Endothelial cell of umbilical vein (primary cell): ENCODE measurements around the gene FBH1. TPM values are rescaled to one million over a fixed set of nuclear protein-coding genes. Genes with fewer than 3 reads are reported as not detected.

Source experiments
- Bru-seq: library from RNA; stranded (reverse); fragments of 400-500 nt; gene quantifications from one replicate; lab custom pipeline; 2021; lab: Mats Ljungman, UMichigan
- BruChase-seq, 2 experiments: library from RNA; stranded (reverse); fragments of 400-500 nt; gene quantifications; one replicate each; lab custom pipeline; 2021; lab: Mats Ljungman, UMichigan
- BruUV-seq: library from RNA; stranded (reverse); fragments of 400-500 nt; replicated peaks from 2 replicates; lab custom pipeline; 2021; lab: Mats Ljungman, UMichigan
- CTCF ChIA-PET: fragments of 300-600, 350-600 bp; sonication (Branson Sonifier 250); formaldehyde crosslinking; loops from one replicate; lab custom pipeline; 2021; ENCODE audit warnings: antibody characterized with exemption, inconsistent platforms; lab: Charles Lee
- POLR2A ChIA-PET: fragments of 300-600, 350-600 bp; sonication (Branson Sonifier 250); formaldehyde crosslinking; loops from one replicate; lab custom pipeline; 2021; ENCODE audit warnings: antibody characterized with exemption, inconsistent platforms; lab: Charles Lee
- DNase-seq: peaks from one replicate; pipeline ENCODE4 v3.0.0-alpha.2; 2011; ENCODE audit warnings: low read depth, low spot score
- FAIRE-seq: peaks from 2 replicates; lab custom pipeline; 2011; peaks lifted over from hg19 to GRCh38; lab: Jason Lieb, UNC
- H2AFZ ChIP-seq: 2 replicates; pipeline ENCODE4 v1.6.0; 2012; ENCODE audit warnings: low read depth, low read length, control low read depth, inconsistent platforms
- H3K27ac ChIP-seq: 2 replicates; pipeline ENCODE4 v1.5.1; 2011; ENCODE audit warnings: low read depth, mild to moderate bottlenecking, control low read depth, low read length, moderate library complexity; ENCODE audit not compliant: insufficient read depth
- H3K27me3 ChIP-seq, 2 experiments: 2 replicates each; pipeline versions ENCODE4 v1.6.0 to v1.6.1; 2011; ENCODE audit warnings: low read length in 2 of 2, mixed read lengths in 1 of 2; ENCODE audit not compliant: control insufficient read depth in 2 of 2, insufficient read depth in 2 of 2
- H3K36me3 ChIP-seq, 2 experiments: 2 replicates in 1 of 2; 3 replicates in 1 of 2; pipeline ENCODE4 v1.5.1; 2011; ENCODE audit warnings: low read length in 2 of 2, mild to moderate bottlenecking in 1 of 2, moderate library complexity in 1 of 2; ENCODE audit not compliant: control insufficient read depth in 2 of 2, insufficient read depth in 2 of 2; ENCODE audit errors: extremely low read depth in 1 of 2
- H3K4me1 ChIP-seq: 3 replicates; pipeline ENCODE4 v1.5.1; 2011; ENCODE audit warnings: mild to moderate bottlenecking, low read length; ENCODE audit not compliant: control insufficient read depth, insufficient read depth; ENCODE audit errors: extremely low read depth
- H3K4me2 ChIP-seq: 2 replicates; pipeline ENCODE4 v1.6.1; 2011; ENCODE audit warnings: low read length, control low read depth, mixed read lengths; ENCODE audit not compliant: insufficient read depth
- H3K4me3 ChIP-seq, 3 experiments: fragments of 200-600 bp in 1 of 3; sonication (generic), shearing (Covaris generic) in 1 of 3; replicated peaks in 1 of 3; 2 replicates each; pipeline ENCODE4 v1.5.1; 2011 to 2016; ENCODE audit warnings: control low read depth in 3 of 3, low read length in 3 of 3, mild to moderate bottlenecking in 2 of 3, inconsistent platforms in 1 of 3, low read depth in 1 of 3, moderate library complexity in 1 of 3; ENCODE audit not compliant: insufficient read depth in 1 of 3
- H3K79me2 ChIP-seq: 2 replicates; pipeline ENCODE4 v1.6.0; 2012; ENCODE audit warnings: low read length, inconsistent platforms; ENCODE audit not compliant: control insufficient read depth, insufficient read depth
- H3K9ac ChIP-seq: replicated peaks from 2 replicates; pipeline ENCODE3; 2011; ENCODE audit warnings: low read length, control low read depth; ENCODE audit not compliant: insufficient read depth; ENCODE audit errors: extremely low read depth
- H3K9me1 ChIP-seq: replicated peaks from 3 replicates; pipeline ENCODE4 v1.6.0; 2011; ENCODE audit warnings: mild to moderate bottlenecking, low read length; ENCODE audit not compliant: control insufficient read depth, insufficient read depth; ENCODE audit errors: extremely low read depth
- H3K9me3 ChIP-seq: replicated peaks from 2 replicates; pipeline ENCODE4 v1.5.1; 2012; ENCODE audit warnings: low read length, inconsistent platforms; ENCODE audit not compliant: control insufficient read depth, insufficient read depth
- H4K20me1 ChIP-seq: replicated peaks from 2 replicates; pipeline ENCODE3; 2011; ENCODE audit warnings: mild to moderate bottlenecking, low read length; ENCODE audit not compliant: control insufficient read depth, insufficient read depth; ENCODE audit errors: extremely low read depth
- CTCF ChIP-seq, 2 donors: IDR thresholded peaks; 1 replicate in 1 of 2; 2 replicates in 1 of 2; pipeline ENCODE4 v1.5.1; 2011; ENCODE audit warnings: low read length in 2 of 2, mild to moderate bottlenecking in 2 of 2, moderate library complexity in 2 of 2, control low read depth in 1 of 2, inconsistent platforms in 1 of 2, low read depth in 1 of 2; ENCODE audit not compliant: insufficient read depth in 1 of 2; ENCODE audit errors: extremely low read depth in 1 of 2
- EZH2 ChIP-seq: IDR thresholded peaks from 2 replicates; pipeline ENCODE4 v1.6.1; 2012; ENCODE audit warnings: borderline replicate concordance, low read depth, mild to moderate bottlenecking, moderate library complexity, low read length, inconsistent platforms; ENCODE audit not compliant: severe bottlenecking
- FOS ChIP-seq: IDR thresholded peaks from 2 replicates; pipeline ENCODE4 v1.6.1; 2011; ENCODE audit warnings: mild to moderate bottlenecking, low read length, moderate library complexity, borderline replicate concordance; ENCODE audit not compliant: insufficient read depth
- GATA2 ChIP-seq: IDR thresholded peaks from 2 replicates; pipeline ENCODE4 v1.7.0; 2011; ENCODE audit warnings: low read depth, mild to moderate bottlenecking, moderate library complexity, mixed read lengths, low read length; ENCODE audit not compliant: insufficient read length, insufficient read depth
- JUN ChIP-seq: IDR thresholded peaks from 2 replicates; pipeline ENCODE4 v1.6.1; 2011; ENCODE audit warnings: borderline replicate concordance, low read depth; ENCODE audit not compliant: insufficient read length, insufficient read depth
- MAX ChIP-seq: IDR thresholded peaks from 2 replicates; pipeline ENCODE4 v1.6.1; 2011; ENCODE audit not compliant: insufficient read depth, insufficient read length
- MYC ChIP-seq: IDR thresholded peaks from one replicate; pipeline ENCODE4 v1.6.1; 2011; ENCODE audit warnings: mild to moderate bottlenecking, low read depth, low read length
- POLR2A ChIP-seq: IDR thresholded peaks from 2 replicates; pipeline ENCODE4 v1.6.1; 2012; ENCODE audit warnings: low read depth, mild to moderate bottlenecking, control low read depth, low read length
- POLR2AphosphoS5 ChIP-seq: IDR thresholded peaks from 2 replicates; pipeline ENCODE4 v1.6.1; 2012; ENCODE audit warnings: low read depth, mild to moderate bottlenecking, control low read depth, low read length, moderate library complexity; ENCODE audit not compliant: insufficient read depth
- dilution Hi-C: fragments of 300-500 bp; cut with MboI; formaldehyde crosslinking; loops from one replicate; pipeline ENCODE4 v1.15.0; 2019; ENCODE audit warnings: low sequenced_read_pairs; ENCODE audit not compliant: extremely low pct_ligation_motif_present
- intact Hi-C: fragments of 100-400 bp; cut with micrococcal nuclease; formaldehyde crosslinking; loops from one replicate; pipeline ENCODE4 v1.10.0; 2022
- long read RNA-seq: library from polyadenylated mRNA; stranded (forward); transcript quantifications from one replicate; pipeline ENCODE4 v2.0.0, GENCODE V29; 2021
- polyA minus RNA-seq, 3 experiments: library from RNA; depleted of rRNA, polyadenylated mRNA; stranded (reverse); fragments of >200 nt; gene quantifications; 1 replicate in 1 of 3; 2 replicates in 2 of 3; pipeline ENCODE4 v1.2.3, GENCODE V29; 2011
- polyA plus RNA-seq, 4 experiments: library from polyadenylated mRNA; depleted of rRNA in 3 of 4; stranded (reverse) in 3 of 4; unstranded in 1 of 4; fragments of >200 nt; gene quantifications; 2 replicates each; pipeline versions ENCODE4 v1.2.1 to v1.2.3, GENCODE V29; 2011 to 2012; ENCODE audit warnings: missing spikeins in 1 of 4
- total RNA-seq: library from RNA; stranded (reverse); gene quantifications from 2 replicates; pipeline ENCODE4 v1.2.3, GENCODE V29; 2021

FBH1 gene
- 86.1 and 97.0 TPM in 2 replicates for total RNA-seq
- 66.1 and 71.4 TPM in 2 replicates for polyA plus RNA-seq
- polyA plus RNA-seq (2011; cell fraction: cytosol; rRNA removed): 81.4 and 81.8 TPM in 2 replicates
- 185 and 232 TPM in 2 replicates for polyA plus RNA-seq (2011; cell fraction: nucleus; rRNA removed)
- 61.8 and 67.5 TPM in 2 replicates for polyA plus RNA-seq (2012)
- polyA minus RNA-seq: 205 and 241 TPM in 2 replicates
- polyA minus RNA-seq (2011; cell fraction: cytosol; rRNA and poly(A)+ RNA removed): 29.7 TPM
- polyA minus RNA-seq (2011; cell fraction: nucleus; rRNA and poly(A)+ RNA removed): 91.8 and 125 TPM in 2 replicates
- Bru-seq, nascent RNA: percentile 81 among the genes with signal in this experiment
- BruChase-seq, experiment 1, labeled RNA remaining after a 6-hour chase: percentile 93 among the genes with signal in this experiment
- BruChase-seq, experiment 2, labeled RNA remaining after a 2-hour chase: percentile 96 among the genes with signal in this experiment
- long read RNA-seq, transcript FBH1-203 (22 exons, 3,640 nt): minor isoform, 7 of 166 reads
- long read RNA-seq, transcript FBH1-201 (21 exons, 3,560 nt): major isoform, 61 of 166 reads
- long read RNA-seq, partial matches to known transcripts: 34 of 166 reads
- long read RNA-seq, other reads (novel, unspliced or antisense): 64 of 166 reads

- peaks cover 36% of the 10 kb centered on the region for H3K4me1 ChIP-seq
- BruUV-seq: no TSS peak
- H3K4me3 ChIP-seq: peak within 1 kb of the TSS; percentile 16 to 95 (median 62)
- ChIA-PET POLR2A (interaction anchor here (0.7 to 2.2 kb wide), 7 partner anchors 11 to 448 kb away, joined by 3 to 9 read pairs (median 5); partner anchors contain the start of gene GDI2), CTCF (interaction anchor here (0.7 to 3.5 kb wide), 10 partner anchors 11 to 512 kb away, joined by 3 to 18 read pairs (median 4); partner anchors contain the start of genes GDI2 and PFKFB3)
- TF ChIP-seq CTCF (IDR thresholded peaks at IDR 0.05; ENCODE audit: extremely low read depth in 1 of 2, insufficient read depth in 1 of 2, low read depth in 1 of 2, low read length in 2 of 2) (no peak), POLR2A (peak; percentile 82), FOS (no peak), GATA2 (no peak), POLR2AphosphoS5 (peak; percentile 61), MYC (no peak), EZH2 (no peak), JUN (no peak), MAX (no peak)
- peak within 1 kb of the TSS; percentile 71 for H3K9ac ChIP-seq
- H3K9me3 ChIP-seq: no peaks in the 10 kb centered on the region
- H2AFZ ChIP-seq: peak within 1 kb of the TSS; percentile 78
- H3K4me2 ChIP-seq: peak within 1 kb of the TSS; percentile 65
- H3K27me3 ChIP-seq: no peaks in the 10 kb centered on the region
- peaks cover 43% of the 10 kb centered on the region for H3K79me2 ChIP-seq
- FAIRE-seq: peak; percentile 98
- peaks cover 3 to 5% of the 10 kb centered on the region in 2 experiments for H3K36me3 ChIP-seq
- peak; percentile 99 for DNase-seq
- H3K9me1 ChIP-seq: no peaks in the 10 kb centered on the region
- intact Hi-C loops: loop anchor here (1.0 to 5.0 kb wide), 4 partner anchors 77 to 205 kb away; partner anchors contain the start of genes GDI2, IL15RA and RBM17
- no peaks in the 10 kb centered on the region for H4K20me1 ChIP-seq
- dilution Hi-C loops: no loop called here
- peak within 1 kb of the TSS; percentile 44 for H3K27ac ChIP-seq
These were observed at the start of gene FBH1, which contains the start of gene ANKRD16 for GRCh38 chr10:5889624-5890451. Gene FBH1 (plus strand): TSS chr10:5890243. CDS start chr10:5890346, 103 bp downstream. Gene ANKRD16 (minus strand): TSS chr10:5889893. CDS start chr10:5889354, 539 bp downstream.
